Right lobe of liver (tissue), 6 donors: Measurements from ENCODE around the gene RAB8B. TPM values are rescaled to one million over a fixed set of nuclear protein-coding genes. Genes with fewer than 3 reads are reported as not detected.

Experiments
- ATAC-seq, 4 donors: fragments of 200-7000 bp; cut with Tn5 transposase; one replicate each; pipeline ENCODE4 v1.9.1; 2020; ENCODE audit warnings: mild to moderate bottlenecking in 4 of 4, moderate library complexity in 4 of 4
- DNase-seq, 3 donors: peaks; one replicate each; pipeline ENCODE4 v3.0.0-alpha.2; 2020
- H3K27ac ChIP-seq, 3 donors: fragments of 200-600 bp; one replicate each; pipeline ENCODE4 v1.8.0; 2022
- H3K27me3 ChIP-seq, 2 donors: fragments of 200-600 bp; one replicate each; pipeline ENCODE4 v1.8.0; 2022
- H3K36me3 ChIP-seq, 4 donors: fragments of 200-600 bp; sonication (generic) in 1 of 4; one replicate each; pipeline versions ENCODE4 v1.5.1 to v1.8.0; 2017 to 2022; ENCODE audit warnings: control low read depth in 1 of 4
- H3K4me1 ChIP-seq, 4 donors: fragments of 200-600 bp; sonication (generic) in 1 of 4; one replicate each; pipeline versions ENCODE4 v1.5.1 to v1.8.0; 2017 to 2022; ENCODE audit warnings: control low read depth in 1 of 4
- H3K4me3 ChIP-seq, 3 donors: fragments of 200-600 bp; one replicate each; pipeline ENCODE4 v1.8.0; 2022
- H3K9me3 ChIP-seq, 4 donors: fragments of 200-600 bp; sonication (generic) in 1 of 4; one replicate each; pipeline versions ENCODE4 v1.5.1 to v1.8.0; 2017 to 2022; ENCODE audit warnings: control low read depth in 1 of 4
- POLR2A ChIP-seq: fragments of 450-650 bp; IDR thresholded peaks from one replicate; pipeline ENCODE4 v1.6.1; 2017; ENCODE audit warnings: antibody characterized with exemption, mild to moderate bottlenecking
- WGBS: methylation state at CpG from one replicate; pipeline ENCODE4 v1.1.6; 2018; ENCODE audit warnings: low coverage, low lambda C conversion rate; ENCODE audit not compliant: insufficient coverage; ENCODE audit errors: missing lambda C conversion rate; 5-methylcytosine and 5-hydroxymethylcytosine counted together
- intact Hi-C, 2 donors: fragments of 100-400 bp; cut with DNase I; formaldehyde crosslinking; loops; one replicate each; pipeline versions ENCODE4 v1.11.2 to v1.14.1; 2022
- total RNA-seq, 6 experiments: library from RNA; depleted of rRNA in 2 of 6; stranded (reverse); fragments of >200 nt in 2 of 6; fragmentation: NEBNext Ultra II Directional in 3 of 6; extraction: Animal tissue kit (Norgen Biotek cat#: 25700) in 3 of 6; gene quantifications; one replicate each; pipeline versions ENCODE4 v1.1.0 to v1.2.4, GENCODE V29; 2016 to 2023
- TF ChIP-seq, protein P1 (sequence below), 4 donors: fragments of 200-600 bp in 3 of 4; fragments of 450-650 bp in 1 of 4; IDR thresholded peaks; one replicate each; pipeline versions ENCODE4 v1.5.1 to v1.8.0; 2016 to 2022; ENCODE audit warnings: antibody characterized with exemption in 4 of 4, mild to moderate bottlenecking in 2 of 4
- donor health status: DM: no; HTN: yes; CAD: no.
- donor health status: DM: no; HTN: no; CAD: no.
- donor health status: DM: no; HTN: no; CAD: no.
- donor health status: DM: no; HTN: yes; CAD: no.
- donor health status: DM: no; HTN: yes; CAD: no.

RAB8B gene
- total RNA-seq, 6 experiments from 2014 or later = 5.8 to 50.7 (median 14.3) TPM

DNA sequence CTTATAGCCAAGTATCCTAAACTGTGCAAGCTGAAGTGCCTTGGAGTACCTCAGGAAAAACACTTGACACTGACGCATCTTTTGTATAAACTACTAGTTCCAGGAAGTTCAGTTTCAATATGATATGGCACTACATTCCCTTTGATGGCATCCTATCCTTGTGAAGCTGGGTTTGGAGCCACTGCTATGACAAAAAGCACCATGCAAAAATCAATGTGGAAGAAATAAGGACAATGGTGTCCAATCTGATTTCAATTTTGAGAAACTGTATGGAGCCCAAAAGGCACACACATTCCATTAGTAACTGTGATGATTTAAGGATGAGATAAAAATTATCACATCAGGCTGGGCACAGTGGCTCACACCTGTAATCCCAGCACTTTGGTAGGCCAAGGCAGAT, 37.7 kb upstream of the RAB8B start:
- intact Hi-C loops = no loop called here

GRCh38 chr15:63155486-63155885, 33.9 kb upstream of the RAB8B start:
- H3K4me3 ChIP-seq = peak overlapping the region in 1 of 3 donors; percentile 85
- ATAC-seq = no peak

More for the DNA sequence above, 37.7 kb upstream of the RAB8B start:
- H3K27ac ChIP-seq = no peak overlapping the region
- H3K36me3 ChIP-seq = peaks cover 4 to 41% (median 7%) of the 10 kb centered on the region in 4 donors
- no peaks in the 10 kb centered on the region for H3K27me3 ChIP-seq
- ATAC-seq (no peak), DNase-seq (no peak)
- H3K4me3 ChIP-seq = no peak overlapping the region
- H3K4me1 ChIP-seq = peaks cover 0 to 9% (median 4%) of the 10 kb centered on the region in 4 donors
- H3K9me3 ChIP-seq = no peaks in the 10 kb centered on the region
- 90% methylated on average over 1 of the region's 1 CpG for WGBS
- TF ChIP-seq, protein P1, sequence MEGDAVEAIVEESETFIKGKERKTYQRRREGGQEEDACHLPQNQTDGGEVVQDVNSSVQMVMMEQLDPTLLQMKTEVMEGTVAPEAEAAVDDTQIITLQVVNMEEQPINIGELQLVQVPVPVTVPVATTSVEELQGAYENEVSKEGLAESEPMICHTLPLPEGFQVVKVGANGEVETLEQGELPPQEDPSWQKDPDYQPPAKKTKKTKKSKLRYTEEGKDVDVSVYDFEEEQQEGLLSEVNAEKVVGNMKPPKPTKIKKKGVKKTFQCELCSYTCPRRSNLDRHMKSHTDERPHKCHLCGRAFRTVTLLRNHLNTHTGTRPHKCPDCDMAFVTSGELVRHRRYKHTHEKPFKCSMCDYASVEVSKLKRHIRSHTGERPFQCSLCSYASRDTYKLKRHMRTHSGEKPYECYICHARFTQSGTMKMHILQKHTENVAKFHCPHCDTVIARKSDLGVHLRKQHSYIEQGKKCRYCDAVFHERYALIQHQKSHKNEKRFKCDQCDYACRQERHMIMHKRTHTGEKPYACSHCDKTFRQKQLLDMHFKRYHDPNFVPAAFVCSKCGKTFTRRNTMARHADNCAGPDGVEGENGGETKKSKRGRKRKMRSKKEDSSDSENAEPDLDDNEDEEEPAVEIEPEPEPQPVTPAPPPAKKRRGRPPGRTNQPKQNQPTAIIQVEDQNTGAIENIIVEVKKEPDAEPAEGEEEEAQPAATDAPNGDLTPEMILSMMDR (IDR thresholded peaks at IDR 0.05) = no peak
- no peak for TF ChIP-seq POLR2A

DNA sequence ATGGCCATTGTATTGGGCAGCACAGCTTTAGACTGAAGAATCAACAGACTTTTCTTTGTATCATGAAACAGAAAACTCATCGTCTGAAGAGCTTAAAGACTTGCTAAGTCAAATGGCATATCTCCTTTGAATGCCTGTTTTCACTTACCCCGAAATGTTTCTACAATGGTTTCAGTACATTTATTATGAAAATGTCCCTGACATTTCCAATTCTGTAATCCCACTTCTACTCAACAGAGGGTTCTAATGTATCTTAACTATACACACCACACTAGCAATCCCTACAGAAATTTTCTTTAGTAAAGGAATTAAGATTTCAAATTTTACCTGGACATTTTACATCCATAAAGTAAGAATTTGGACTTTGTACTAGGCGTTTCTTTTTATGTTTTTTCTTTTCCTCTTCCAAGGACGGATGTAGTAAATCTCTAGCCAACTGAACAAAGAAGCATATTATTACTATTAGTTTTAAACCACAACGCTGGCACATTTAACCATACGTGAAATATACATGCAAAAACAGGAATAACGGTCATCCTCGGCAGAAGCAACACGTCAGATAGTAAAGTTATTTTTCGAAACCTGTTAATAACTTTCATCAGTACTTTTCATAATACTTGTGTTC, 33.2 kb upstream of the RAB8B start:
- intact Hi-C loops = no loop called here
- Histone ChIP-seq H3K4me3 (peak overlapping the region; percentile 77 to 88 (median 85)), H3K9me3 (no peaks in the 10 kb centered on the region), H3K27me3 (no peaks in the 10 kb centered on the region), H3K27ac (peak overlapping the region; percentile 87 to 97 (median 95)), H3K4me1 (peaks cover 0 to 9% (median 4%) of the 10 kb centered on the region in 4 donors), H3K36me3 (peaks cover 4 to 34% (median 7%) of the 10 kb centered on the region in 4 donors)
- no peak for TF ChIP-seq POLR2A
- TF ChIP-seq, protein P1 (IDR thresholded peaks at IDR 0.05) = peak in 1 of 4 donors; percentile 7
- DNase-seq (no peak), ATAC-seq (no peak)
- 6% methylated on average over 10 of the region's 10 CpGs for WGBS

More at GRCh38 chr15:63155486-63155885, 33.9 kb upstream of the RAB8B start:
- WGBS = 74% methylated on average over 3 of the region's 3 CpGs
- H3K27me3 ChIP-seq = no peaks in the 10 kb centered on the region
- peaks cover 0 to 9% (median 4%) of the 10 kb centered on the region in 4 donors for H3K4me1 ChIP-seq
- H3K36me3 ChIP-seq = peaks cover 4 to 34% (median 7%) of the 10 kb centered on the region in 4 donors
- no peak for DNase-seq
- intact Hi-C loops = no loop called here
- no peak overlapping the region for H3K27ac ChIP-seq
- no peaks in the 10 kb centered on the region for H3K9me3 ChIP-seq
- TF ChIP-seq, protein P1 (IDR thresholded peaks at IDR 0.05) = no peak
- no peak for TF ChIP-seq POLR2A

GRCh38 chr15:63156755-63157117, 32.7 kb upstream of the RAB8B start:
- Histone ChIP-seq H3K36me3 (peaks cover 4 to 34% (median 7%) of the 10 kb centered on the region in 4 donors), H3K27ac (peak overlapping the region; percentile 87 to 97 (median 95)), H3K4me1 (peaks cover 0 to 9% (median 4%) of the 10 kb centered on the region in 4 donors), H3K9me3 (no peaks in the 10 kb centered on the region), H3K27me3 (no peaks in the 10 kb centered on the region), H3K4me3 (peak overlapping the region; percentile 77 to 88 (median 85))
- TF ChIP-seq POLR2A = no peak
- TF ChIP-seq, protein P1 (IDR thresholded peaks at IDR 0.05) = no peak
- WGBS = 0% methylated on average over 15 of the region's 16 CpGs
- intact Hi-C loops = no loop called here
- ATAC-seq (peak; percentile 51 to 63 (median 62)), DNase-seq (peak; percentile 44 to 65 (median 61))
